Coronary artery (tissue), 2 donors: ENCODE data around the gene IDI2.

ENCODE experiments used
- DNase-seq: peaks from one replicate; pipeline ENCODE4 v3.0.0-alpha.2; 2017; ENCODE audit warnings: low spot score
- H3K27ac ChIP-seq, 2 donors: fragments of 200-600 bp; sonication (generic); one replicate each; pipeline ENCODE4 v1.5.1; 2016 to 2019
- H3K4me3 ChIP-seq: fragments of 200-600 bp; sonication (generic); 2 replicates; pipeline ENCODE4 v1.5.1; 2016; ENCODE audit warnings: mild to moderate bottlenecking, moderate library complexity
- TF ChIP-seq, protein P1 (sequence below): fragments of 200-600 bp; sonication (generic); IDR thresholded peaks from one replicate; pipeline ENCODE4 v1.5.1; 2019; ENCODE audit warnings: antibody characterized with exemption

IDI2 gene

DNA sequence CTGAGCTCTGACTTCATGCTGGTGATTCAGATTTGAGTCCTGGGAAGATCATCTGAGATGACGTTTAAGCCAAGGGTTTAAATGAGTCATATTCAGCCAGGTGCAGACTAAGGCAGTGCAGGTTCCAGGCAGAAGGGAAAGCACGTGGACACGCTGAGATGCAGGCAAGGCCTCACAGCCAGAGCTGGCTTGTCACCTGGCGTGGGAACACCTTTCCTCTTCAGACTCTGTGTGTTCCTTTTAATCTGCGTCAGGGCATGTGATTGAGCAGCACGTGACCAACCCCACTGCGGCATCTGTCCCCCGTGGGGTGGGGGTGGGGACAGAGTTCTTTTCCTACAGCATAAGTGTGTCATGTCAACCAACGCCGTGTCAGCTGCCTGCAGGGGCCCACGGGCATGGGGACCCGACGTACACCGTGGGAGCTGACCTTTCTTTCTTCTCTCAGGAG is 10.7 kb upstream of the IDI2 start:
- H3K4me3 ChIP-seq: no peak overlapping the region
- H3K27ac ChIP-seq: no peak overlapping the region
- TF ChIP-seq, protein P1, sequence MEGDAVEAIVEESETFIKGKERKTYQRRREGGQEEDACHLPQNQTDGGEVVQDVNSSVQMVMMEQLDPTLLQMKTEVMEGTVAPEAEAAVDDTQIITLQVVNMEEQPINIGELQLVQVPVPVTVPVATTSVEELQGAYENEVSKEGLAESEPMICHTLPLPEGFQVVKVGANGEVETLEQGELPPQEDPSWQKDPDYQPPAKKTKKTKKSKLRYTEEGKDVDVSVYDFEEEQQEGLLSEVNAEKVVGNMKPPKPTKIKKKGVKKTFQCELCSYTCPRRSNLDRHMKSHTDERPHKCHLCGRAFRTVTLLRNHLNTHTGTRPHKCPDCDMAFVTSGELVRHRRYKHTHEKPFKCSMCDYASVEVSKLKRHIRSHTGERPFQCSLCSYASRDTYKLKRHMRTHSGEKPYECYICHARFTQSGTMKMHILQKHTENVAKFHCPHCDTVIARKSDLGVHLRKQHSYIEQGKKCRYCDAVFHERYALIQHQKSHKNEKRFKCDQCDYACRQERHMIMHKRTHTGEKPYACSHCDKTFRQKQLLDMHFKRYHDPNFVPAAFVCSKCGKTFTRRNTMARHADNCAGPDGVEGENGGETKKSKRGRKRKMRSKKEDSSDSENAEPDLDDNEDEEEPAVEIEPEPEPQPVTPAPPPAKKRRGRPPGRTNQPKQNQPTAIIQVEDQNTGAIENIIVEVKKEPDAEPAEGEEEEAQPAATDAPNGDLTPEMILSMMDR: no peak
- no peak for DNase-seq

DNA sequence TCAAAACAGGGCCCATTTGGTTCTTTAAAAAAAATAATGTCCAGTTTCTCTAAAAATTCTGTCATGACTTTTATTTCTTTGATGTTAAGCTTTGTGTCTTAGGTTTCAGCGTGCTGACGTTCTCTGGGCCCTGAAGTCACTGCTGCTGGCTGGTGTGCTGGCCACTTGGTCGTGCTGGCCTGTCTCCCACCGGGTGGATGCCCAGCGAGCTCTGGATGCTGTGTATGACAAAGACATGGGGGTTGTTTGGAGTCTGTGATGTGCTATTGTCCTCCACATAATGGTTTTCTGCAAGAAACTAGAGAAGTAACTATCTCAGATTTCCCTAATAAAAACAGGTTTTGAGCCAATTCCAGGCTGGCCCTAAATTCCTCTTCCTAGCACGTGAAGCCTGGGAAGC is 9.5 kb upstream of the IDI2 start:
- TF ChIP-seq, protein P1: no peak
- no peak for DNase-seq
- Histone ChIP-seq H3K4me3 (no peak overlapping the region), H3K27ac (no peak overlapping the region)

DNA sequence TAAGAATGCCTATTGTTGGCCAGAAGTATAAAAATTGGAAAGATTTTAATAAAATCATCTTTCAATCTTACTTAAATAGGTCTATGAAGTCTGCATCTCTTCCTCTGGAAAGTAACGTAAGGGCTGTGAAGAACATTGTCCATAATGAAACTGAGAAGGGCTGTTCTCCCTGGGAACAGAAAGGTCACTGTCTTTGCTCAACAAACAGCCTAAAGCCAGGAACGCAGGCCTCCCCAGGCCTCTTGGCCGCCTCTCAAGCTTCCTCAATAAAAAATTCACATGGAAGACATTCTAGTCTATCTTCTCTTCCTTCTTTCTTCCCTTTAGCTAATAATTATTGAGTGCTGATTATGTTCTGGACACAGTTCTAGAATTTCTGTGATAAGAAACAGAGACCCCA is 9.1 kb upstream of the IDI2 start:
- DNase-seq: no peak
- TF ChIP-seq, protein P1: no peak
- Histone ChIP-seq H3K27ac (no peak overlapping the region), H3K4me3 (no peak overlapping the region)

DNA sequence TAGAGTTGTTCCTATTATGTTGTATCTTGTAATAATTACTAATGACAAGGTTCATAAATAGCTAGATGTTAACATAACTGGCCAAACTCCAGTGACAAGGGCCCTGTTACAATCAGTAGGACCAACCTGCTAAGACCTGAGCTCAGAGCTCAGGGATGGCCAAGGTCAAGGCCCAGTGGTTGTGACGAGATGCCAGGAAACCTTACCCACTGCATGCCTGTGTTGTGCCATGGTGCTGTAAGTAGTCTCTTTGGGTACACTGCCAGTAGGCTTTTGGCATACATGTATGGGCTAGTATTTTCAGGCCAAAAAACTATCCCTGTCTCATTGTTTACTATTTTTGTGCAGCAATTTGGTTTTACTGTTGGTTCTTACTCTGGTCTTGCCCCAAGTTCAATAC is 7.9 kb upstream of the IDI2 start:
- no peak overlapping the region for H3K4me3 ChIP-seq
- DNase-seq: no peak
- TF ChIP-seq, protein P1: no peak
- H3K27ac ChIP-seq: no peak overlapping the region

DNA sequence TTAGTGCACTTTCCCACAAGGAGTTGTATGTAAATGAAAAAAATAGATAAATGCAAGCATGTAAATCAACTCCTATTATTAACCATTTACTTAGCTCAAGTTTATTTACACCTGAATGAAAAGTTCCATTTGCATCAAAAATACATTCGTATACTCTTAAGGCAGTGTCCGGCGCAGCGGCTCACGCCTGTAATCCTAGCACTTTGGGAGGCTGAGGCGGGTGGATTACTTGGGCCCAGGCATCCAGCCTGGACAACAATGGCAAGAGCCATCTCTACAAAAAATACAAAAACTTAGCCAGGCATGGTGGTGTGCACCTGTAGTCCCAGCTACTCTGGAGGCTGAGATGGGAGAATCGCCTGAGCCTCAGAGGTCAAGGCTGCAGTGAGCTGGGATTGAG is 4.2 kb upstream of the IDI2 start:
- TF ChIP-seq, protein P1: no peak
- Histone ChIP-seq H3K27ac (no peak overlapping the region), H3K4me3 (no peak overlapping the region)
- no peak for DNase-seq

DNA sequence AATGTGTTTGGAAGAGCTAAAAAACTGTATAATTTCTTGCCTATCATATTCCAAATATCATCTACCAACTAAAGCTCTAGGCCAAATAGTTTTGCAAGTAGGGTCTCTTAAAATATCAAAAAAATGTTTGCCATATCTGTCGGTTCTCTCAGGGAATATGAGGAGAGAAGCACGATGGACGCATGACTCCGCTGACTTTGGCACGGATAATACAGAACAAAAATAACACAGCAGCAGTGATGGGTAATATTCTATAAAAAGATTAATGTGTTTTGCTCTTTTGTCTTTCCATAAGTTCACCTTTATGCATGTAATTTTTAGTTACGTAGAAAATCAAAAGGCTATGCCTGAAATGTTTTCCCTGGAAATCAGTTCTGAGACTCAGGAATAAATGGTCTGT is 919 bp upstream of the IDI2 start:
- no peak for DNase-seq
- Histone ChIP-seq H3K4me3 (no peak overlapping the region), H3K27ac (no peak overlapping the region)
- TF ChIP-seq, protein P1: no peak

DNA sequence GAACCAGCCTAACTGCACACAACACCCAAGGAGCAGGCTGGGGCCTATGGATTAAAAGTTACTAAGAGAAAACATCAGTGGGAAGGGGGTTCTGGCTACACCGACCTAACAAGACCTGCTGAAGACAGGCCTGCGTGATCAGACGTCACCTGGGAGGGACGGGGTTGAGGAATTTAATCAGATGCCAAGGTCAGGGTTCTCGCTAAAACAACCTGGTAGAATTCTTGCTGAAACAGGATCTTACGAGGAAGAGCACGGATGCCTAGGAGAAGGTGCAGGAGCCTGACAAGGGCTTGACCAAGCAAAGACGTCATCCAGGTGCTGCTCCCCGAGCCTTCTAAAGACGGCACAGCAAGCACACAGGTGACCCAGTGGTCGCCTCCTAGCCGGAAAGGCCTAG is 1.6 kb downstream of the IDI2 start:
- H3K27ac ChIP-seq: no peak overlapping the region
- DNase-seq: no peak
- TF ChIP-seq, protein P1: no peak
- no peak overlapping the region for H3K4me3 ChIP-seq
